Inferior parietal cortex (tissue), 1 donor: Measurements from ENCODE around the gene ASGR2.
"Not testable (repeated sequence)": the region's sequence is repeated elsewhere in the genome, so short reads cannot be mapped to it uniquely, and the experiment has no call there.

Experiments
- DNase-seq: peaks from one replicate; pipeline ENCODE4 v3.0.0-alpha.2; 2016; ENCODE audit errors: extremely low spot score

Gene ASGR2

GRCh38 chr17:7124923-7125322 is 10.3 kb upstream of the ASGR2 start:
- DNase-seq = no peak

- DNase-seq = no peak
These were observed 9.2 kb upstream of the ASGR2 start for GRCh38 chr17:7123844-7124243.

GRCh38 chr17:7122381-7122780 is 7.8 kb upstream of the ASGR2 start:
- no peak for DNase-seq

- not testable (repeated sequence) for DNase-seq
These were observed 6.0 kb upstream of the ASGR2 start for GRCh38 chr17:7120635-7121034.

- no peak for DNase-seq
These were observed 5.5 kb upstream of the ASGR2 start for GRCh38 chr17:7120123-7120522.

- no peak for DNase-seq
These were observed 4.7 kb upstream of the ASGR2 start for GRCh38 chr17:7119314-7119713.

- DNase-seq = no peak
These were observed 423 bp upstream of the ASGR2 start for GRCh38 chr17:7114875-7115614.

GRCh38 chr17:7113273-7114071 is 1.1 kb downstream of the ASGR2 start:
- DNase-seq = no peak

- no peak for DNase-seq
These were observed 2.0 kb downstream of the ASGR2 start for GRCh38 chr17:7112510-7113108.

- no peak for DNase-seq
These were observed 2.7 kb downstream of the ASGR2 start for GRCh38 chr17:7111784-7112509.

GRCh38 chr17:7110617-7111306 is 3.9 kb downstream of the ASGR2 start:
- no peak for DNase-seq

- no peak for DNase-seq
These were observed 4.9 kb downstream of the ASGR2 start for GRCh38 chr17:7109461-7110322.

- no peak for DNase-seq
These were observed 5.6 kb downstream of the ASGR2 start for GRCh38 chr17:7108981-7109380.

- DNase-seq = no peak
These were observed 6.1 kb downstream of the ASGR2 start for GRCh38 chr17:7108560-7108925.

GRCh38 chr17:7107795-7108559 is 6.6 kb downstream of the ASGR2 start:
- no peak for DNase-seq

GRCh38 chr17:7107012-7107754 is 7.4 kb downstream of the ASGR2 start:
- DNase-seq = no peak

- no peak for DNase-seq
These were observed 12.2 kb downstream of the ASGR2 start for GRCh38 chr17:7102421-7102820.

- no peak for DNase-seq
These were observed 13.1 kb downstream of the ASGR2 start for GRCh38 chr17:7101531-7101930.
